GM12872 (cell line): Measurements from ENCODE around the gene CSH2.

Source experiments
- TF ChIP-seq, protein P1 (sequence below): IDR thresholded peaks from 3 replicates; pipeline ENCODE4 v1.5.1; 2011; ENCODE audit warnings: low read depth, mild to moderate bottlenecking, low read length, moderate library complexity; ENCODE audit not compliant: insufficient read depth

The CSH2 gene

DNA sequence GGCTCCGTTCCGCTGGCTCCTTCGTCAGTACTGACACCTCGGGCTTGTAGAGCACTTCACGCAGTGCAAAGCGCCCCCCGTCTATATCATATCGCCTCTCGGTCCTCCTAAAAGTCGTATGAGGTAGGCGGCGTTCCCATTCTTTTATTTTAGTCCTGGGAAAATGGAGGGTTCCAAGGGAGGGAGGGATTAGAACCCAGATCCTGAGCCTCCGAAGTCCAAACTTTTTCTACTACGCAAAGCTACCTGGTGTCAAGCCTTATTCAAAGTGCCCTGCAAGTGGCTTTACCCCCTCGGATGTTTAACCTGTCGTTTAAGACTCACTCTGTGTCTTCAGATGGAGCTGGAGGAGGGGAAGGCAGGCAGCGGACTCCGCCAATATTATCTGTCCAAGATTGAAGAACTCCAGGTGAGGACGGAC lies 45.7 kb downstream of the CSH2 start:
- TF ChIP-seq, protein P1, sequence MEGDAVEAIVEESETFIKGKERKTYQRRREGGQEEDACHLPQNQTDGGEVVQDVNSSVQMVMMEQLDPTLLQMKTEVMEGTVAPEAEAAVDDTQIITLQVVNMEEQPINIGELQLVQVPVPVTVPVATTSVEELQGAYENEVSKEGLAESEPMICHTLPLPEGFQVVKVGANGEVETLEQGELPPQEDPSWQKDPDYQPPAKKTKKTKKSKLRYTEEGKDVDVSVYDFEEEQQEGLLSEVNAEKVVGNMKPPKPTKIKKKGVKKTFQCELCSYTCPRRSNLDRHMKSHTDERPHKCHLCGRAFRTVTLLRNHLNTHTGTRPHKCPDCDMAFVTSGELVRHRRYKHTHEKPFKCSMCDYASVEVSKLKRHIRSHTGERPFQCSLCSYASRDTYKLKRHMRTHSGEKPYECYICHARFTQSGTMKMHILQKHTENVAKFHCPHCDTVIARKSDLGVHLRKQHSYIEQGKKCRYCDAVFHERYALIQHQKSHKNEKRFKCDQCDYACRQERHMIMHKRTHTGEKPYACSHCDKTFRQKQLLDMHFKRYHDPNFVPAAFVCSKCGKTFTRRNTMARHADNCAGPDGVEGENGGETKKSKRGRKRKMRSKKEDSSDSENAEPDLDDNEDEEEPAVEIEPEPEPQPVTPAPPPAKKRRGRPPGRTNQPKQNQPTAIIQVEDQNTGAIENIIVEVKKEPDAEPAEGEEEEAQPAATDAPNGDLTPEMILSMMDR = no peak

DNA sequence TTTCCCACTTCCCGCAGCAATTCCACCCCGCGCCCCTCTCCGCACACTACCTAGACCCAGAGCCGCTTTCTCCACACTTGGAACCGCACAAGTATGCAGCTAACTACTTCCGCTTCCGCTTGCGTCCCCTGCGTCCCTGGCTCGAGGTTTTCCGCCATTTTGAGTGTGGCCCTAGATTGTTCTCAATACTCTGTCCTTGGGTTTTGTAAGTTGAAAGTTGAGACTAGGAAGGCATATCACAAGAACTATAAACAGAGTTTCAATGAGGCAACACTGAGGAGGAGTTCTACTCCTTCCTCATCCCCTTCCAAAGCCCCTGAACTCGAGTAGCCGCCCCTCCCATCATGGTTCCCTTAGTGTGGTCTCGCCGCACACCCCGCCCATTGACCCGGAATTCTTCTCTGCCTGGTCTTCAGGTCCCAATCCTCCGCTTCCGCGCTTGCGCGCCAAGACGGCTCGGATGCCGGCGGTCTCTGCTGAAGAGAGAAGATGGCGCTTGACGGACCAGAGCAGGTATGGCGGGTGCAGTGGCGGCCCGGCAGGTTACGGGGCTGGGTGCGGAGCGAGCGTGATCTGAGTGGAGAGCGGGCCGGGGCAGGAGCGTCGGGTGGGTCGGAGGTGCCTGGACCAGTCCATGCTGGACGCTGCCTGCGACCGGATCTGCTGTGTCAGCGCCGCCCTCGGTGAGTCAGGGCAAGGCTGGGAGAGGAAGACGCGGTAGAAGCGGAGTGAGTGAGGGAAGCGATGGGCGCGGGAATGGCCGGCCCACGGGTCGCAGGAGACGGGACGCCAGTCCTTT lies 46.3 kb downstream of the CSH2 start, which contains the start of the genes FTSJ3 and PSMC5:
Gene FTSJ3 (minus strand): TSS at position 662 of the 799 bp plus-strand sequence. CDS start 761 bp downstream, outside the sequence.
Gene PSMC5 (plus strand): TSS at position 430 of the 799 bp plus-strand sequence. CDS start 60 bp downstream, at position 490.
- TF ChIP-seq, protein P1 = peak; percentile 79

DNA sequence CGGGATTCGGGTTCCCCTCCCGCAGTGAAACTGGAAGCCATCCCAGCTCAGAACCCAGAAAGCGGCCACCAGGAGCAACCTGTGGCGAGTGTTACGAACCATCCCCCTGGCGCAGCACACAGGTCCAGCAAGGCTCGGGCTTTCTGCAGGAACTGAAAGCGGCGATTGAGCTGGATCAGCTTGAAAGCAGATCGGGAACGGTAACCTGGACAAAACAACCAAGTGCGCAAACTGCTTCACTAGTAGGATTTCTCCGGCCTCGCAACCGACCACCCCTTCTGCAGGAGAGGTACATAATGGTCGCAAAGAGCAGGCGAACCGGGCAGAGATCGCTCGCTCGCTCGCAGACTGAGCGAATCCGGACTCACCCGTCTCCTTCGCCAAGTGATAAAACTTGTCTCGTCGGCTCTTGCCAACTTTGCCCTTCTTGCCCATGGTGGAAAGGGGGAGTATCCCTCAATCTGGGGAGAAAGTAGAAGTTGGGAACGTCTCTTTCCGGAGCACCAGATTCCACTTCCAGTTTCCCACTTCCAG lies 46.9 kb downstream of the CSH2 start:
- TF ChIP-seq, protein P1 = no peak

DNA sequence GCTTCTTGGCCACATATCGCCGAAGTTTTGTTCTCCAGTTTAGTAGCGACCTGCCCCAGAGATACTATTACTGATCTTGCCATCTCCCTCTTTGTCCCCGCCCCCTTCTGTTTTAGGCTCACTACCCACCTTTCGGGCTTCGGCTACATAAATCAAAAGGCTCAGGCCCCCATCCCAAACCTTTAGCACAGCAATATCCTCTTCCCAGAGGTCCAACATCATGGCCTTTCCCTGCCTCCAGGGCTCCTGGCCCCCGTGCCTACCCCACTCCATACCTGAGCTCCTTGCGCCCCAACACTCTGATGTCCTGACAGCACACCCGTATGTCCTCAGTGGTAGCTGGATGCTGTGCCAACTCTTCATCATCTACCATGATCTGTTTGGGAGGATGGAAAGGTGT lies 49.1 kb downstream of the CSH2 start:
- TF ChIP-seq, protein P1 = no peak

DNA sequence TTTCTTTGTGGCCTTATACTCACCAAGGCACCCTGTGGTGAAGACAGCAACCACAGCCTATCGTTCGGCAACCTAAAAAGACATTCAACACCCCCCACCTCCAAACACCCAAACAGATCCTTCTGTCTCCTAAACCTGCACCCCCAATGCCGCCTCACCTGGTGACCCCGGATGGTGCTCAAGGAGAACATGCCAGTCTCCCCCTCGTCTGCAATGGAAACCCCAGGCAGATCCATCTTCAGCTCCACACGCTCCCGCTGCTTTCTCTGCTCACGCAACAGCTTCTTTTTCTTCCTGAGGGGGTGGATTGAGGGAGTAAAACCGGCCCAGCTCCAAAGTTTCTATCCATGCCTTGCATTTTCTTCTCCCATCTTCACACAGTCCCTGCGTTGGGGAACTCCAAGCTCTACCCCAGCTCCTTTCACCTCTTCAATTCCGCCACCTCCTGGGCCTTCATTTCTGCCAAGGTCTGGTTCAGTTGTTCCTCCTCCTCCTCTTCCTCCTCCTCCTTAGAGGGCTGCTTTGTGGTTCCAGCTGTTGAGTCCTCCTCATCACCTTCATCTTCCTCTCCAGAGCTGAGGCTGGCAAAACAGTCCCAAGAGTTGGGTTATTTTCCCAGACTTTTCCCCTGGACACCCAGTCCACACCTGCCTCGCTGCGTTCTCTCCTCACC lies 49.7 kb downstream of the CSH2 start:
- TF ChIP-seq, protein P1 = no peak

DNA sequence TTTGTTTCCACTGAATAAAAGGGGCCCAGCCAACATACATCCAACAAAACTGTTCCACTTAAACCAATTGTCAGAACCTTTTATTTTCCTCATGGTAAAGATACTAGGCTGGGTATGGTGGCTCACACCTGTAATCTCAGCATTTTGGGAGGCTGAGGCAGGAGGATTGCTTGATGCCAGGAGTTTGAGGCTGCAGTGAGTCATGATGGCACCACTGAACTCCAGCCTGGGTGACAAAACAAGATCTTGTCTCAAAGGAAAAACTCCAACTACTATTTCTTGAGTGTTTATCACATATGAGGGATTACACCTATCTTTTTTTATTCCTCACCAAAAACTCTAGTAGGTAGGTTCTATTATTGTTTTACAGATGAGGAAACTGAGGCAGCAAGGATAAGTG lies 50.9 kb downstream of the CSH2 start:
- TF ChIP-seq, protein P1 = no peak
